ENCODE data around the gene TTC39C. TPM values are rescaled to one million over a fixed set of nuclear protein-coding genes. Genes with fewer than 3 reads are reported as not detected.

Gene TTC39C
- total and polyA plus RNA-seq, 2 donors (not counting 3 experiments of a cell fraction or from before 2014, with no cell fraction given) = 0.61 to 6.2 TPM

GRCh38 chr18:24112874-24113615, 98.5 kb downstream of the TTC39C start:
- Histone ChIP-seq H3K4me2 (ENCODE audit: insufficient read depth, low read length) (no peak overlapping the region), H3K9me1 (replicated peaks; ENCODE audit: control insufficient read depth, extremely low read depth, insufficient read depth, low read length) (no peaks in the 10 kb centered on the region), H3K27ac (ENCODE audit: insufficient read depth, low read depth, low read length) (no peak overlapping the region), H3K4me3 (replicated peaks in 1 of 3; ENCODE audit: insufficient read depth in 1 of 3, low read depth in 1 of 3, low read length in 3 of 3) (no peak overlapping the region), H3K4me1 (ENCODE audit: control insufficient read depth, extremely low read depth, insufficient read depth, low read length) (no peaks in the 10 kb centered on the region), H3K9ac (replicated peaks; ENCODE audit: extremely low read depth, insufficient read depth, low read length) (no peak overlapping the region), H3K9me3 (replicated peaks; ENCODE audit: control insufficient read depth, insufficient read depth, low read length) (no peaks in the 10 kb centered on the region), H3K27me3 (ENCODE audit: control insufficient read depth in 2 of 2, insufficient read depth in 2 of 2, low read length in 2 of 2) (no peaks in the 10 kb centered on the region), H2AFZ (ENCODE audit: low read depth, low read length) (no peak overlapping the region), H3K36me3 (ENCODE audit: control insufficient read depth in 2 of 2, extremely low read depth in 1 of 2, insufficient read depth in 2 of 2, low read length in 2 of 2) (no peaks in the 10 kb centered on the region), H3K79me2 (ENCODE audit: control insufficient read depth, insufficient read depth, low read length) (no peaks in the 10 kb centered on the region), H4K20me1 (replicated peaks; ENCODE audit: control insufficient read depth, extremely low read depth, insufficient read depth, low read length) (no peaks in the 10 kb centered on the region)
- no TSS peak for BruUV-seq (replicated peaks)
- intact Hi-C loops (cut with micrococcal nuclease) (loop anchor here (10.0 kb wide), 1 partner anchor 98 kb away; the partner anchor contains the start of gene TTC39C), dilution Hi-C loops (cut with MboI; ENCODE audit: extremely low pct_ligation_motif_present, low sequenced_read_pairs) (loop anchor here (25.0 kb wide), 1 partner anchor 501 kb away; no protein-coding TSS in a partner anchor)
- no peak for TF ChIP-seq GATA2 (IDR thresholded peaks at IDR 0.05; ENCODE audit: insufficient read depth, insufficient read length, low read depth, low read length)
- TF ChIP-seq MAX (IDR thresholded peaks at IDR 0.05; ENCODE audit: insufficient read depth, insufficient read length) = no peak
- no peak for TF ChIP-seq POLR2AphosphoS5 (IDR thresholded peaks at IDR 0.05; ENCODE audit: insufficient read depth, low read depth, low read length)
- no peak for TF ChIP-seq MYC (IDR thresholded peaks at IDR 0.05; ENCODE audit: low read depth, low read length)
- no peak for TF ChIP-seq JUN (IDR thresholded peaks at IDR 0.05; ENCODE audit: borderline replicate concordance, insufficient read depth, insufficient read length, low read depth)
- TF ChIP-seq POLR2A (IDR thresholded peaks at IDR 0.05; ENCODE audit: low read depth, low read length) = no peak
- TF ChIP-seq FOS (IDR thresholded peaks at IDR 0.05; ENCODE audit: borderline replicate concordance, insufficient read depth, low read length) = no peak
- no peak for TF ChIP-seq EZH2 (IDR thresholded peaks at IDR 0.05; ENCODE audit: borderline replicate concordance, low read depth, low read length, severe bottlenecking)
- no peak for TF ChIP-seq CTCF (IDR thresholded peaks at IDR 0.05; ENCODE audit: extremely low read depth in 1 of 2, insufficient read depth in 1 of 2, low read depth in 1 of 2, low read length in 2 of 2)
- no peak for DNase-seq (ENCODE audit: low read depth, low spot score)
- no peak for FAIRE-seq
- ChIA-PET POLR2A (no interaction called here), CTCF (no interaction called here)
